HG03025 (cell line): ENCODE results near the gene RPL14.

ENCODE experiments used
- ATAC-seq: cut with Tn5 transposase; IDR thresholded peaks from one replicate; pipeline ENCODE4 v1.9.1; 2021; ENCODE audit warnings: mild to moderate bottlenecking, moderate library complexity; ENCODE audit not compliant: unreplicated experiment, low FRiP score

The RPL14 gene

GRCh38 chr3:40516201-40516600 lies 59.1 kb downstream of the RPL14 start:
- no peak for ATAC-seq

DNA sequence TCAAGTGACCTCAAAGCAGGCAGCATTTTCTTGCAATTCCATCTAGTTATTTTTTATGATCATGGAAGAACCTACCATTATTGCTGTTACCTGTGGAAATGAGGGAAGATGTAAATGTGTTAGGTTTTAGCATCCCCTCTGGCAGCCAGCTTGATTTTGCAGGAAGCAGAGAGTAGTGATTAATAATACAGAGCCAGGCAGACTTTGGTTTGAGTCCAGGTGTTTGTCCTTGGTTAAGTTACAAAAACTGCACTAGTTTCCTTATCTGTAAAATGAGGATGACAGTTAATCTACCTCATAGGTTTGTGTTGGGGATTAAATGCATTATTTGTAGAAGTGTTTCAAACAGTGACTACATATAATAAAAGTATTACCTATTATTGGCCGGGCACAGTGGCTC lies 60.9 kb downstream of the RPL14 start:
- no peak for ATAC-seq
